WTC11 (cell line): Measurements from ENCODE around the gene MUC2.

Experiments used
- AFF4 ChIP-seq: sonication (generic); formaldehyde crosslinking; IDR thresholded peaks from 2 replicates; pipeline ENCODE4 v1.8.1; 2023; ENCODE audit warnings: mild to moderate bottlenecking, missing genetic modification reagents, borderline replicate concordance
- CBFB ChIP-seq: sonication (generic); formaldehyde crosslinking; IDR thresholded peaks from 2 replicates; pipeline ENCODE4 v1.8.1; 2022; ENCODE audit warnings: mild to moderate bottlenecking, low read depth, missing genetic modification reagents
- ELF4 ChIP-seq: sonication (generic); formaldehyde crosslinking; IDR thresholded peaks from 2 replicates; pipeline ENCODE4 v1.8.1; 2022; ENCODE audit warnings: low read depth, mild to moderate bottlenecking, moderate library complexity, missing genetic modification reagents
- JUN ChIP-seq: sonication (generic); formaldehyde crosslinking; IDR thresholded peaks from 2 replicates; pipeline ENCODE4 v1.8.0; 2023; ENCODE audit warnings: mild to moderate bottlenecking, missing genetic modification reagents
- MAX ChIP-seq: sonication (generic); formaldehyde crosslinking; IDR thresholded peaks from 2 replicates; pipeline ENCODE4 v1.8.0; 2022; ENCODE audit warnings: mild to moderate bottlenecking, missing genetic modification reagents
- OVOL2 ChIP-seq: fragments of 250-450 bp; sonication (Bioruptor Pico); IDR thresholded peaks from 2 replicates; pipeline ENCODE4 v1.9.0; 2021; ENCODE audit warnings: mild to moderate bottlenecking, borderline replicate concordance
- TP53 ChIP-seq: sonication (generic); formaldehyde crosslinking; IDR thresholded peaks from 2 replicates; pipeline ENCODE4 v1.8.1; 2023; ENCODE audit warnings: mild to moderate bottlenecking, missing genetic modification reagents
- TF ChIP-seq, protein P1 (sequence below): sonication (generic); formaldehyde crosslinking; conservative IDR thresholded peaks from 2 replicates; pipeline ENCODE4 v1.8.1; 2022; ENCODE audit warnings: mild to moderate bottlenecking, missing genetic modification reagents
- TF ChIP-seq, protein P2 (sequence below): fragments of 200-600 bp; IDR thresholded peaks from 2 replicates; pipeline ENCODE4 v1.8.0; 2022; ENCODE audit warnings: antibody characterized with exemption
- TF ChIP-seq, protein P3 (sequence below): sonication (generic); formaldehyde crosslinking; IDR thresholded peaks from 2 replicates; pipeline ENCODE4 v1.8.1; 2022; ENCODE audit warnings: low read depth, missing genetic modification reagents, borderline replicate concordance
- TF ChIP-seq, protein P4 (sequence below): sonication (generic); formaldehyde crosslinking; IDR thresholded peaks from 2 replicates; pipeline ENCODE4 v1.8.1; 2023; ENCODE audit warnings: mild to moderate bottlenecking, missing genetic modification reagents, moderate library complexity
- TF ChIP-seq, protein P5 (sequence below): sonication (generic); formaldehyde crosslinking; IDR thresholded peaks from 2 replicates; pipeline ENCODE4 v1.8.1; 2023; ENCODE audit warnings: mild to moderate bottlenecking, missing genetic modification reagents, moderate library complexity

GRCh38 chr11:1078191-1078601 lies 3.5 kb downstream of the MUC2 start:
- TF ChIP-seq, protein P1, sequence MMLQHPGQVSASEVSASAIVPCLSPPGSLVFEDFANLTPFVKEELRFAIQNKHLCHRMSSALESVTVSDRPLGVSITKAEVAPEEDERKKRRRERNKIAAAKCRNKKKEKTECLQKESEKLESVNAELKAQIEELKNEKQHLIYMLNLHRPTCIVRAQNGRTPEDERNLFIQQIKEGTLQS (CRISPR knock-in tag) = no peak
- TF ChIP-seq, protein P2, sequence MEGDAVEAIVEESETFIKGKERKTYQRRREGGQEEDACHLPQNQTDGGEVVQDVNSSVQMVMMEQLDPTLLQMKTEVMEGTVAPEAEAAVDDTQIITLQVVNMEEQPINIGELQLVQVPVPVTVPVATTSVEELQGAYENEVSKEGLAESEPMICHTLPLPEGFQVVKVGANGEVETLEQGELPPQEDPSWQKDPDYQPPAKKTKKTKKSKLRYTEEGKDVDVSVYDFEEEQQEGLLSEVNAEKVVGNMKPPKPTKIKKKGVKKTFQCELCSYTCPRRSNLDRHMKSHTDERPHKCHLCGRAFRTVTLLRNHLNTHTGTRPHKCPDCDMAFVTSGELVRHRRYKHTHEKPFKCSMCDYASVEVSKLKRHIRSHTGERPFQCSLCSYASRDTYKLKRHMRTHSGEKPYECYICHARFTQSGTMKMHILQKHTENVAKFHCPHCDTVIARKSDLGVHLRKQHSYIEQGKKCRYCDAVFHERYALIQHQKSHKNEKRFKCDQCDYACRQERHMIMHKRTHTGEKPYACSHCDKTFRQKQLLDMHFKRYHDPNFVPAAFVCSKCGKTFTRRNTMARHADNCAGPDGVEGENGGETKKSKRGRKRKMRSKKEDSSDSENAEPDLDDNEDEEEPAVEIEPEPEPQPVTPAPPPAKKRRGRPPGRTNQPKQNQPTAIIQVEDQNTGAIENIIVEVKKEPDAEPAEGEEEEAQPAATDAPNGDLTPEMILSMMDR = no peak
- TF ChIP-seq MAX (CRISPR knock-in tag) = no peak
- TF ChIP-seq, protein P3, sequence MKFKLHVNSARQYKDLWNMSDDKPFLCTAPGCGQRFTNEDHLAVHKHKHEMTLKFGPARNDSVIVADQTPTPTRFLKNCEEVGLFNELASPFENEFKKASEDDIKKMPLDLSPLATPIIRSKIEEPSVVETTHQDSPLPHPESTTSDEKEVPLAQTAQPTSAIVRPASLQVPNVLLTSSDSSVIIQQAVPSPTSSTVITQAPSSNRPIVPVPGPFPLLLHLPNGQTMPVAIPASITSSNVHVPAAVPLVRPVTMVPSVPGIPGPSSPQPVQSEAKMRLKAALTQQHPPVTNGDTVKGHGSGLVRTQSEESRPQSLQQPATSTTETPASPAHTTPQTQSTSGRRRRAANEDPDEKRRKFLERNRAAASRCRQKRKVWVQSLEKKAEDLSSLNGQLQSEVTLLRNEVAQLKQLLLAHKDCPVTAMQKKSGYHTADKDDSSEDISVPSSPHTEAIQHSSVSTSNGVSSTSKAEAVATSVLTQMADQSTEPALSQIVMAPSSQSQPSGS (CRISPR knock-in tag) = no peak
- no peak for TF ChIP-seq ELF4 (CRISPR knock-in tag)
- TF ChIP-seq, protein P4, sequence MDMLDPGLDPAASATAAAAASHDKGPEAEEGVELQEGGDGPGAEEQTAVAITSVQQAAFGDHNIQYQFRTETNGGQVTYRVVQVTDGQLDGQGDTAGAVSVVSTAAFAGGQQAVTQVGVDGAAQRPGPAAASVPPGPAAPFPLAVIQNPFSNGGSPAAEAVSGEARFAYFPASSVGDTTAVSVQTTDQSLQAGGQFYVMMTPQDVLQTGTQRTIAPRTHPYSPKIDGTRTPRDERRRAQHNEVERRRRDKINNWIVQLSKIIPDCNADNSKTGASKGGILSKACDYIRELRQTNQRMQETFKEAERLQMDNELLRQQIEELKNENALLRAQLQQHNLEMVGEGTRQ (CRISPR knock-in tag) = no peak
- no peak for TF ChIP-seq OVOL2 (CRISPR knock-in tag)
- TF ChIP-seq, protein P5, sequence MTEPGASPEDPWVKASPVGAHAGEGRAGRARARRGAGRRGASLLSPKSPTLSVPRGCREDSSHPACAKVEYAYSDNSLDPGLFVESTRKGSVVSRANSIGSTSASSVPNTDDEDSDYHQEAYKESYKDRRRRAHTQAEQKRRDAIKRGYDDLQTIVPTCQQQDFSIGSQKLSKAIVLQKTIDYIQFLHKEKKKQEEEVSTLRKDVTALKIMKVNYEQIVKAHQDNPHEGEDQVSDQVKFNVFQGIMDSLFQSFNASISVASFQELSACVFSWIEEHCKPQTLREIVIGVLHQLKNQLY = no peak
- TF ChIP-seq JUN (CRISPR knock-in tag) = no peak
- no peak for TF ChIP-seq AFF4
- no peak for TF ChIP-seq CBFB (CRISPR knock-in tag)
- TF ChIP-seq TP53 = no peak
